ENCODE measurements around the gene TRMT1.

TRMT1 gene

GRCh38 chr19:13154911-13155471 lies 38.5 kb upstream of the TRMT1 start:
- H3K4me1 ChIP-seq (ENCODE audit: insufficient read depth, low read length, poor library complexity, severe bottlenecking): peaks cover 31% of the 10 kb centered on the region

GRCh38 chr19:13154241-13154778 lies 37.8 kb upstream of the TRMT1 start:
- Histone ChIP-seq H3F3A (ENCODE audit: low read depth) (peaks cover 15% of the 10 kb centered on the region), H3K4me1 (ENCODE audit: insufficient read depth, low read length, poor library complexity, severe bottlenecking) (peaks cover 31% of the 10 kb centered on the region)

More at GRCh38 chr19:13154911-13155471, 38.5 kb upstream of the TRMT1 start:
- TF ChIP-seq CTCF (conservative IDR thresholded peaks at IDR 0.05; ENCODE audit: low read length) (peak; percentile 53), EZH2phosphoT487 (IDR thresholded peaks at IDR 0.05; ENCODE audit: borderline replicate concordance) (no peak)
- Histone ChIP-seq H3K4me3 (ENCODE audit: low read length, poor library complexity, severe bottlenecking) (peak overlapping the region; percentile 98), H3K27me3 (ENCODE audit: insufficient read depth, low read length, poor library complexity, severe bottlenecking) (peaks cover 13% of the 10 kb centered on the region), H2AFZ (ENCODE audit: low read length) (no peak overlapping the region), H3K9ac (ENCODE audit: low read depth, low read length, poor library complexity, severe bottlenecking) (peak overlapping the region; percentile 95), H4K20me1 (ENCODE audit: insufficient read depth, low read length, poor library complexity, severe bottlenecking) (peaks cover 24% of the 10 kb centered on the region), H3K9me2 (replicated peaks; ENCODE audit: low read depth, low read length) (no peaks in the 10 kb centered on the region), H3F3A (ENCODE audit: low read depth) (peaks cover 15% of the 10 kb centered on the region), H3K4me2 (ENCODE audit: low read depth, low read length, poor library complexity, severe bottlenecking) (peak overlapping the region; percentile 85), H3K36me3 (ENCODE audit: insufficient read depth, low read length) (0 out of 2 replicates have a peak, but pooled peaks cover 4% of the 10 kb centered on the region), H3K79me2 (ENCODE audit: insufficient read depth, low read length) (peaks cover 58% of the 10 kb centered on the region), H3K9me3 (ENCODE audit: insufficient read depth, low read depth, low read length) (no peaks in the 10 kb centered on the region)

GRCh38 chr19:13153569-13154240 lies 37.2 kb upstream of the TRMT1 start:
- H4K20me1 ChIP-seq (ENCODE audit: insufficient read depth, low read length, poor library complexity, severe bottlenecking): peaks cover 24% of the 10 kb centered on the region
- H3K27me3 ChIP-seq (ENCODE audit: insufficient read depth, low read length, poor library complexity, severe bottlenecking): peaks cover 13% of the 10 kb centered on the region
- 0 out of 2 replicates have a peak, but pooled peaks cover 4% of the 10 kb centered on the region for H3K36me3 ChIP-seq (ENCODE audit: insufficient read depth, low read length)
- no peak overlapping the region for H2AFZ ChIP-seq (ENCODE audit: low read length)
- no peaks in the 10 kb centered on the region for H3K9me3 ChIP-seq (ENCODE audit: insufficient read depth, low read depth, low read length)
- TF ChIP-seq CTCF (conservative IDR thresholded peaks at IDR 0.05; ENCODE audit: low read length) (peak; percentile 41), EZH2phosphoT487 (IDR thresholded peaks at IDR 0.05; ENCODE audit: borderline replicate concordance) (no peak)
- peak overlapping the region; percentile 85 for H3K4me2 ChIP-seq (ENCODE audit: low read depth, low read length, poor library complexity, severe bottlenecking)
- no peaks in the 10 kb centered on the region for H3K9me2 ChIP-seq (replicated peaks; ENCODE audit: low read depth, low read length)
- peaks cover 15% of the 10 kb centered on the region for H3F3A ChIP-seq (ENCODE audit: low read depth)
- H3K9ac ChIP-seq (ENCODE audit: low read depth, low read length, poor library complexity, severe bottlenecking): peak overlapping the region; percentile 95
- peak overlapping the region; percentile 98 for H3K4me3 ChIP-seq (ENCODE audit: low read length, poor library complexity, severe bottlenecking)
- peaks cover 68% of the 10 kb centered on the region for H3K79me2 ChIP-seq (ENCODE audit: insufficient read depth, low read length)
- H3K4me1 ChIP-seq (ENCODE audit: insufficient read depth, low read length, poor library complexity, severe bottlenecking): peaks cover 34% of the 10 kb centered on the region

More at GRCh38 chr19:13154241-13154778, 37.8 kb upstream of the TRMT1 start:
- peaks cover 24% of the 10 kb centered on the region for H4K20me1 ChIP-seq (ENCODE audit: insufficient read depth, low read length, poor library complexity, severe bottlenecking)
- no peak overlapping the region for H2AFZ ChIP-seq (ENCODE audit: low read length)
- H3K79me2 ChIP-seq (ENCODE audit: insufficient read depth, low read length): peaks cover 61% of the 10 kb centered on the region
- peak overlapping the region; percentile 98 for H3K4me3 ChIP-seq (ENCODE audit: low read length, poor library complexity, severe bottlenecking)
- peak overlapping the region; percentile 85 for H3K4me2 ChIP-seq (ENCODE audit: low read depth, low read length, poor library complexity, severe bottlenecking)
- no peak for TF ChIP-seq EZH2phosphoT487 (IDR thresholded peaks at IDR 0.05; ENCODE audit: borderline replicate concordance)
- H3K27me3 ChIP-seq (ENCODE audit: insufficient read depth, low read length, poor library complexity, severe bottlenecking): peaks cover 13% of the 10 kb centered on the region
- H3K9ac ChIP-seq (ENCODE audit: low read depth, low read length, poor library complexity, severe bottlenecking): peak overlapping the region; percentile 95
- H3K9me3 ChIP-seq (ENCODE audit: insufficient read depth, low read depth, low read length): no peaks in the 10 kb centered on the region
- 0 out of 2 replicates have a peak, but pooled peaks cover 4% of the 10 kb centered on the region for H3K36me3 ChIP-seq (ENCODE audit: insufficient read depth, low read length)
- H3K9me2 ChIP-seq (replicated peaks; ENCODE audit: low read depth, low read length): no peaks in the 10 kb centered on the region
